Spleen (tissue), 11 donors: ENCODE data around the gene NOS1AP. TPM values are rescaled to one million over a fixed set of nuclear protein-coding genes. Genes with fewer than 3 reads are reported as not detected.

ENCODE experiments used
- DNase-seq: peaks from one replicate; pipeline ENCODE4 v3.0.0-alpha.2; 2020
- H3K27ac ChIP-seq, 8 donors: fragments of 200-600 bp; sonication (generic) in 7 of 8; 1 replicate in 4 of 8; 2 replicates in 4 of 8; pipeline versions ENCODE4 v1.5.0 to v1.8.0; 2016 to 2021; ENCODE audit warnings: inconsistent platforms in 4 of 8, mild to moderate bottlenecking in 4 of 8, moderate library complexity in 1 of 8
- H3K27me3 ChIP-seq, 7 donors: fragments of 200-600 bp; sonication (generic) in 6 of 7; replicated peaks in 1 of 7; 1 replicate in 4 of 7; 2 replicates in 3 of 7; pipeline versions ENCODE4 v1.5.0 to v1.8.0; 2016 to 2021; ENCODE audit warnings: inconsistent platforms in 3 of 7, mild to moderate bottlenecking in 1 of 7
- H3K36me3 ChIP-seq, 6 donors: fragments of 200-600 bp; sonication (generic) in 5 of 6; 1 replicate in 4 of 6; 2 replicates in 2 of 6; pipeline versions ENCODE4 v1.5.0 to v1.8.0; 2016 to 2021; ENCODE audit warnings: inconsistent platforms in 2 of 6
- H3K4me1 ChIP-seq, 6 donors: fragments of 200-600 bp; sonication (generic) in 5 of 6; 1 replicate in 3 of 6; 2 replicates in 3 of 6; pipeline versions ENCODE4 v1.5.0 to v1.8.0; 2016 to 2021; ENCODE audit warnings: inconsistent platforms in 3 of 6
- H3K4me3 ChIP-seq, 8 donors: fragments of 200-600 bp; sonication (generic) in 7 of 8; 1 replicate in 4 of 8; 2 replicates in 4 of 8; pipeline versions ENCODE4 v1.5.0 to v1.8.0; 2016 to 2021; ENCODE audit warnings: inconsistent platforms in 4 of 8, mild to moderate bottlenecking in 4 of 8, moderate library complexity in 2 of 8
- H3K9me3 ChIP-seq, 8 donors: fragments of 200-600 bp; sonication (generic) in 7 of 8; 1 replicate in 4 of 8; 2 replicates in 4 of 8; pipeline versions ENCODE4 v1.5.0 to v1.8.0; 2016 to 2021; ENCODE audit warnings: inconsistent platforms in 4 of 8
- POLR2A ChIP-seq, 3 donors: fragments of 450-650 bp; IDR thresholded peaks; one replicate each; pipeline ENCODE4 v1.5.1; 2017; ENCODE audit warnings: antibody characterized with exemption in 3 of 3, mild to moderate bottlenecking in 1 of 3
- POLR2AphosphoS5 ChIP-seq, 3 donors: sonication (generic); formaldehyde crosslinking; IDR thresholded peaks; one replicate each; pipeline ENCODE4 v1.5.1; 2017; ENCODE audit warnings: antibody characterized with exemption in 3 of 3
- WGBS, 5 donors: extraction: QIAGEN DNeasy Blood & Tissue Kit in 3 of 5; methylation state at CpG; one replicate each; pipeline versions ENCODE4 v1.1.5 to v1.1.7; 2013 to 2018; 5-methylcytosine and 5-hydroxymethylcytosine counted together
- intact Hi-C: fragments of 100-400 bp; cut with DNase I; formaldehyde crosslinking; loops from one replicate; pipeline ENCODE4 v1.15.0; 2023; ENCODE audit warnings: low total_unique reads
- polyA plus RNA-seq, 3 donors: library from polyadenylated mRNA; stranded (reverse); fragments of 200-250 nt; gene quantifications; one replicate each; pipeline ENCODE4 v1.2.1, GENCODE V29; 2013
- total RNA-seq, 7 donors: library from RNA; depleted of rRNA in 3 of 7; stranded (reverse); fragments of >200 nt in 3 of 7; fragmentation: NEBNext Ultra II Directional in 4 of 7; extraction: Animal tissue kit (Norgen Biotek cat#: 25700) in 4 of 7; gene quantifications; one replicate each; pipeline versions ENCODE4 v1.1.0 to v1.2.1, GENCODE V29; 2016 to 2021
- TF ChIP-seq, protein P1 (sequence below), 11 experiments: fragments of 200-600 bp in 7 of 11; fragments of 450-650 bp in 4 of 11; sonication (generic) in 4 of 11; IDR thresholded peaks in 8 of 11; conservative IDR thresholded peaks in 3 of 11; 1 replicate in 7 of 11; 2 replicates in 4 of 11; pipeline versions ENCODE4 v1.4.0 to v1.8.0; 2016 to 2021; ENCODE audit warnings: antibody characterized with exemption in 11 of 11, inconsistent platforms in 4 of 11, mild to moderate bottlenecking in 1 of 11
- donor health status: healthy with polysubstance abuse.
- donor health status: DM: no; HTN: no; CAD: no; lungs with moderate emphysema.
- donor health status: DM: no; HTN: no; CAD: no.
- donor health status: Bipolar disorder and iron deficiency.
- donor health status: healthy.
- donor health status: DM: no; HTN: no; CAD: no.
- donor health status: DM: yes; HTN: yes; CAD: no.

NOS1AP gene
- total and polyA plus RNA-seq, 10 donors: 0.16 to 1.7 (median 0.60) TPM; not detected in 2

DNA sequence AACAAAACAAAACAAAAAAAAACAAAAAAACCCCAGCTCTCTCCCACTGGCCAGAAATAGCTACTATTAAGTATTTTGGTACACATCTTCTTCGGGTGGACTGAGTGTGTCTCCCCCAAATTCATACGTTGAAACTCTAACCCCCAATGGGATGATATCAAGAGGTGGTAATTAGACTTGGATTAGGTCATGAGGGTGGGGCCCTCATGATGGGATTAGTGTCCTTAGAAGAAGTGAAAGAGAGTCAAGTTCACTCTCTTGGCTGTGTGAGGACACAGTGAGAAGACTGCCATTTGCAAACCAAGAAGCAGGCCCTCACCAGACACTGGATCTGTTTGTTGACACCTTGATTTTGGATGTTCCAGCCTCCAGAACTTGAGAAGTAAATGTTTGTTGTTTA lies 116.9 kb downstream of the NOS1AP start:
- no peaks in the 10 kb centered on the region for H3K36me3 ChIP-seq
- no peak for DNase-seq
- no peak overlapping the region for H3K4me3 ChIP-seq
- intact Hi-C loops: no loop called here
- peaks cover 0 to 7% (median 0%) of the 10 kb centered on the region in 8 donors for H3K9me3 ChIP-seq
- no peak for TF ChIP-seq POLR2A (IDR thresholded peaks at IDR 0.05)
- TF ChIP-seq POLR2AphosphoS5 (IDR thresholded peaks at IDR 0.05): no peak
- TF ChIP-seq, protein P1, sequence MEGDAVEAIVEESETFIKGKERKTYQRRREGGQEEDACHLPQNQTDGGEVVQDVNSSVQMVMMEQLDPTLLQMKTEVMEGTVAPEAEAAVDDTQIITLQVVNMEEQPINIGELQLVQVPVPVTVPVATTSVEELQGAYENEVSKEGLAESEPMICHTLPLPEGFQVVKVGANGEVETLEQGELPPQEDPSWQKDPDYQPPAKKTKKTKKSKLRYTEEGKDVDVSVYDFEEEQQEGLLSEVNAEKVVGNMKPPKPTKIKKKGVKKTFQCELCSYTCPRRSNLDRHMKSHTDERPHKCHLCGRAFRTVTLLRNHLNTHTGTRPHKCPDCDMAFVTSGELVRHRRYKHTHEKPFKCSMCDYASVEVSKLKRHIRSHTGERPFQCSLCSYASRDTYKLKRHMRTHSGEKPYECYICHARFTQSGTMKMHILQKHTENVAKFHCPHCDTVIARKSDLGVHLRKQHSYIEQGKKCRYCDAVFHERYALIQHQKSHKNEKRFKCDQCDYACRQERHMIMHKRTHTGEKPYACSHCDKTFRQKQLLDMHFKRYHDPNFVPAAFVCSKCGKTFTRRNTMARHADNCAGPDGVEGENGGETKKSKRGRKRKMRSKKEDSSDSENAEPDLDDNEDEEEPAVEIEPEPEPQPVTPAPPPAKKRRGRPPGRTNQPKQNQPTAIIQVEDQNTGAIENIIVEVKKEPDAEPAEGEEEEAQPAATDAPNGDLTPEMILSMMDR (IDR thresholded peaks at IDR 0.05 in 8 of 11, conservative IDR thresholded peaks at IDR 0.05 in 3 of 11): no peak
- no peaks in the 10 kb centered on the region for H3K27me3 ChIP-seq
- no peak overlapping the region for H3K27ac ChIP-seq
- no peaks in the 10 kb centered on the region for H3K4me1 ChIP-seq
- 43 to 87% (median 65%) methylated on average over 2 of the region's 2 CpGs for WGBS, 5 donors

DNA sequence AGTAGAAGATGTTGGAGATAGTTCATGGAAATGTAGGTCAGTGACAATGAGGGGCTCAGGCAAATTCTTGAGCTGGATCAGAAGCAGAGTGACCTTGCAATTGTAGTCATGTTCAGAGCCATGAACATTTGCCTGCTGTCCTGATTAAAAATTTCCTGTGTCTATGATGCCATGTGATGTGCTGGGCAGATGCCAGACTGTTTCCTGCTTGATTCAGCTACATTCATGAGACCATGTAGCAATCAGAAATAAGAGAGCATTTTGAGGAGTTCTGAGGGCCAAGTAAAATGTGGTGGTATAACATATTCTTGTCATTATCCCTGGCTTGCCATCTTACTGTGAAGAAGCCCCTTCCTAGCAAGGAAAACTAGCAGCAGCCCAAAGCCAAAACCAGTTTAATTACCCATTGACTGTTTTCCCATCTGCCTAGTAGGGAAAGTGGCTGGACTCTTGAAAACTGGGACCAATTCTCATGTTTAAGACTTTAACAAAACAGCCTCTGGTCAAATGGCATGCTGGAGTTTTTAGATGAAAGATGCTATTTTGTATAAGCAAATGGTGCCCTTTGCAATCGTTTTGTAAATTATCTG lies 118.3 kb downstream of the NOS1AP start:
- H3K4me1 ChIP-seq: peaks cover 0 to under 1% (median 0%) of the 10 kb centered on the region in 6 donors
- TF ChIP-seq POLR2AphosphoS5 (IDR thresholded peaks at IDR 0.05) (no peak), POLR2A (IDR thresholded peaks at IDR 0.05) (no peak)
- TF ChIP-seq, protein P1 (IDR thresholded peaks at IDR 0.05 in 8 of 11, conservative IDR thresholded peaks at IDR 0.05 in 3 of 11): no peak
- H3K27ac ChIP-seq: no peak overlapping the region
- 83 to 100% (median 90%) methylated on average over 1 of the region's 1 CpG for WGBS, 5 donors
- no peak for DNase-seq
- no peaks in the 10 kb centered on the region for H3K36me3 ChIP-seq
- no peak overlapping the region for H3K4me3 ChIP-seq
- no peaks in the 10 kb centered on the region for H3K27me3 ChIP-seq
- intact Hi-C loops: no loop called here
- peaks cover 0 to 7% (median 0%) of the 10 kb centered on the region in 8 donors for H3K9me3 ChIP-seq

DNA sequence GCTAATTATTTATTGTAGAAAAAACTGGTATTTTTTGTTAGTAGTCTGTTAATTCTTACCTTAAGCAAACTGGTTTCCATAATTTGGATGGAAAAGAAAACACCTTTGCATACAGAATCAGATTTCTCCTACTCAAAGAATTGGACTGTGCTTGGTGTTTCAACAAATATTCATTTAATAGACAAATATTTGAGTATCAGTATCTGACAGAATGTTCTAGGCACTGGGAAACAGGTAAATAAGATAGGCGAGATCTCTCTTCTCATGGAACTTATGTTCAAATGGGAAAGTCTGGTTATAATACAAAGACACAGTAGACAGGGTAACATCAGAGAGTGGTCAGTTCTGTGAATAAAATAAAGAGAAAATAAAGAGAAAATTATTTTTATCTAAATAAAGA lies 119.9 kb downstream of the NOS1AP start:
- Histone ChIP-seq H3K4me3 (no peak overlapping the region), H3K27me3 (peaks cover 0 to 7% (median 0%) of the 10 kb centered on the region in 7 donors), H3K4me1 (peaks cover 0 to 6% (median 0%) of the 10 kb centered on the region in 6 donors), H3K36me3 (no peaks in the 10 kb centered on the region), H3K9me3 (peaks cover 0 to 7% (median 0%) of the 10 kb centered on the region in 8 donors), H3K27ac (no peak overlapping the region)
- DNase-seq: no peak
- 87 to 99% (median 95%) methylated on average over 1 of the region's 1 CpG for WGBS, 5 donors
- intact Hi-C loops: no loop called here
- TF ChIP-seq POLR2A (IDR thresholded peaks at IDR 0.05) (no peak), POLR2AphosphoS5 (IDR thresholded peaks at IDR 0.05) (no peak)
- TF ChIP-seq, protein P1 (IDR thresholded peaks at IDR 0.05 in 8 of 11, conservative IDR thresholded peaks at IDR 0.05 in 3 of 11): no peak

DNA sequence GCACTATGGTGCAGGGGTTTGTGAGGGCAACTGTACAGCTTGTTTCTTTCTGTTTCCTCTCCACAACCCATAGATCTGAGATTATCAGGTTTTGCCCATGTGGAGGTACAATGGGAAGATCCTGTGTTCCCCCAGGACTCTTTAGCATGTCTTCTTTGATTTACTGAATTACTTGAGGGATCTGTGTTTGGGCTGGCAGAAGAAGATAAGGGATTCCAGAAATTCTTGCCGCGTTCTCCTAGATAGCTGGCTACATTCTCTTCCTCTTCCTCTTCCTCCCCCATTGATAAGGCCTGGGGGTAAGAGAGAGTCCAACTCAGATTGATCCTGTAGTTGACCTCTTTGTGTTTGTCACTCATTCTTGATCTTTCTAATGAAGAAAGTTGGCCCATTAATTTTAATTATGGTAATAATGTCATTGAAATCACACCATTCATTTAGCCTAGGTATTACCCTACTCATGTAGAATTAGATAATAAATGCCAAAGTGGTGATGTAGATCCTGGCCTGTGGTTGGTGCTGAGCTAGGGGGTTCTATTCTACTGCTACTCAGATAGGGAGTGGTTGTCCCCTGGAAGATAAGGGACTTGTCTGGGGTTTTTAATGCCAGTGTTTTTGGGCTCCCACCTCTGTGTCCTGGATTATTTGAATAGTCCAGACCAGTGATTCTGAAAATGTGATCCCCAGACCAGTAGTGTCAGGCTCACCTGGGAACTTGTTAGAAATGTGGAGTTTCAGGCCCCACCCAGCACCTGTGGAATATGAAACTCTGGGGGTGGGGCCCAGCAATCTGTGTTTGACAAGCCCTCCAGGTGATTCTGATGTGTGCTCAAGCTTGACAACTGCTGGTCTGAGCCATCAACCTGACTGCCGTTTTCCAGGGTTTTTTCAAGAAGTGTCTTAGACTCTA lies 122.2 kb downstream of the NOS1AP start:
- TF ChIP-seq, protein P1 (IDR thresholded peaks at IDR 0.05 in 8 of 11, conservative IDR thresholded peaks at IDR 0.05 in 3 of 11): no peak
- TF ChIP-seq POLR2A (IDR thresholded peaks at IDR 0.05) (no peak), POLR2AphosphoS5 (IDR thresholded peaks at IDR 0.05) (no peak)
- no peak overlapping the region for H3K27ac ChIP-seq

More for the DNA sequence above, 122.2 kb downstream of the NOS1AP start:
- no peak overlapping the region for H3K4me3 ChIP-seq
- intact Hi-C loops: no loop called here
- H3K36me3 ChIP-seq: no peaks in the 10 kb centered on the region
- peaks cover 0 to 12% (median 0%) of the 10 kb centered on the region in 7 donors for H3K27me3 ChIP-seq
- H3K4me1 ChIP-seq: peaks cover 0 to 6% (median 0%) of the 10 kb centered on the region in 6 donors
- WGBS, 5 donors: 57 to 88% (median 78%) methylated on average over 3 of the region's 3 CpGs
- no peak for DNase-seq
- peaks cover 0 to 3% (median 0%) of the 10 kb centered on the region in 8 donors for H3K9me3 ChIP-seq
